ENCODE data around the gene ACLY. TPM values are rescaled to one million over a fixed set of nuclear protein-coding genes. Genes with fewer than 3 reads are reported as not detected.

Gene ACLY
- total and polyA plus RNA-seq, 10 of the 15 experiments (the other 5 are each of a cell fraction or from before 2014, with no cell fraction given), result 32.6 to 224 (median 114) TPM

- ChIA-PET RAD21 (ENCODE audit: unreplicated experiment) (interaction anchor here (0.6 to 2.1 kb wide), 8 partner anchors 11 to 136 kb away, joined by 3 to 15 read pairs (median 5); partner anchors contain the start of genes KLHL10, KLHL11 and P3H4), POLR2A (interaction anchor here (0.6 to 1.4 kb wide), 7 partner anchors 11 to 47 kb away, joined by 3 to 5 read pairs (median 4); no protein-coding TSS in a partner anchor), CTCF (interaction anchor here (0.6 to 2.7 kb wide), 10 partner anchors 11 to 332 kb away, joined by 3 to 18 read pairs (median 3); partner anchors contain the start of gene KLHL11), SMC1A (ENCODE audit: uncharacterized antibody, unreplicated experiment) (interaction anchor here (0.6 to 5.2 kb wide), 10 partner anchors 10 to 158 kb away, joined by 3 to 33 read pairs (median 4); partner anchors contain the start of genes KLHL10, KLHL11, ODAD4 and P3H4)
- peak overlapping the region; percentile 15; the same call in 1 of the 2 replicates for H3K27ac ChIP-seq (ENCODE audit: control insufficient read depth, insufficient read depth)
- TF ChIP-seq E2F4 (IDR thresholded peaks at IDR 0.05; ENCODE audit: low read depth, low read length), result no peak
- TF ChIP-seq SUZ12 (IDR thresholded peaks at IDR 0.05; ENCODE audit: unreplicated experiment), result no peak
- 0 out of 2 replicates have a peak, but pooled peaks have one; percentile 25 for TF ChIP-seq ZNF384 (IDR thresholded peaks at IDR 0.05; ENCODE audit: borderline replicate concordance, low read depth, low read length)
- no peak for TF ChIP-seq RFX5 (IDR thresholded peaks at IDR 0.05; ENCODE audit: low read depth, low read length)
- no peak for TF ChIP-seq E2F8 (IDR thresholded peaks at IDR 0.05; ENCODE audit: low read depth, partially characterized antibody)
- no peak for TF ChIP-seq NR2C2 (IDR thresholded peaks at IDR 0.05; ENCODE audit: borderline replicate concordance, control insufficient read depth, insufficient read length, low read depth)
- TF ChIP-seq PKNOX1 (IDR thresholded peaks at IDR 0.05), result peak; percentile 72
- TF ChIP-seq POU2F2 (IDR thresholded peaks at IDR 0.05; ENCODE audit: borderline replicate concordance, low read depth, low read length), result no peak
- TF ChIP-seq ZBTB4 (CRISPR knock-in tag; IDR thresholded peaks at IDR 0.05), result no peak
- TF ChIP-seq IKZF1 (conservative IDR thresholded peaks at IDR 0.05), result no peak
- TF ChIP-seq JUNB (IDR thresholded peaks at IDR 0.05), result no peak
- peak; percentile 82 for ATAC-seq
- H4K20me1 ChIP-seq (ENCODE audit: control insufficient read depth, insufficient read depth), result no peaks in the 10 kb centered on the region
- peaks cover 9 to 14% of the 10 kb centered on the region in 2 experiments for H3K36me3 ChIP-seq (ENCODE audit: control insufficient read depth in 2 of 2, insufficient read depth in 2 of 2, low read length in 1 of 2)
- 44% methylated on average over 4 of the region's 4 CpGs for WGBS (ENCODE audit: insufficient coverage, insufficient replicate concordance, low lambda C conversion rate, missing lambda C conversion rate)
- H3K9me3 ChIP-seq (replicated peaks; ENCODE audit: control insufficient read depth, insufficient read depth, low read length), result no peaks in the 10 kb centered on the region
- BruUV-seq (replicated peaks), result TSS peak; percentile 17
- FAIRE-seq, result no peak
- no peak overlapping the region for H3K4me3 ChIP-seq
- H3K9ac ChIP-seq (ENCODE audit: control insufficient read depth, insufficient read depth, low read length), result no peak overlapping the region
- H3K4me2 ChIP-seq (ENCODE audit: control insufficient read depth, insufficient read depth), result peak overlapping the region; percentile 40; the same call in 1 of the 2 replicates
- no peak for DNase-seq (ENCODE audit: low read depth, low spot score)
- H3K79me2 ChIP-seq (ENCODE audit: control insufficient read depth, insufficient read depth, low read length), result peaks cover 19% of the 10 kb centered on the region
- H3K27me3 ChIP-seq (replicated peaks in 1 of 2; ENCODE audit: control insufficient read depth in 2 of 2, insufficient read depth in 2 of 2, low read length in 1 of 2), result no peaks in the 10 kb centered on the region
- in situ Hi-C loops (cut with MboI) (no loop called here), intact Hi-C loops (cut with micrococcal nuclease; ENCODE audit: unreplicated experiment) (no loop called here)
- peaks cover 8% of the 10 kb centered on the region; the same call in 1 of the 2 replicates for H3K4me1 ChIP-seq (ENCODE audit: control insufficient read depth, insufficient read depth, low read length)
- no peak overlapping the region for H2AFZ ChIP-seq (ENCODE audit: control insufficient read depth, low read depth, low read length)
These were observed 69.3 kb downstream of the ACLY start for GRCh38 chr17:41849251-41849990.

All from GM12878 (cell line).